Right cardiac atrium (tissue), 5 donors: ENCODE results near the gene SORCS3. TPM values are rescaled to one million over a fixed set of nuclear protein-coding genes. Genes with fewer than 3 reads are reported as not detected.

Source experiments
- ATAC-seq, 2 donors: fragments of 200-7000 bp; cut with Tn5 transposase; one replicate each; pipeline versions ENCODE4 v1.8.0 to v1.9.1; 2020; ENCODE audit warnings: moderate library complexity in 2 of 2, mild to moderate bottlenecking in 1 of 2
- DNase-seq, 3 donors: peaks; one replicate each; pipeline ENCODE4 v3.0.0-alpha.2; 2020
- H3K27ac ChIP-seq: one replicate; pipeline ENCODE4 v1.5.1; 2013; ENCODE audit warnings: mild to moderate bottlenecking, low read length, control low read depth, moderate library complexity
- H3K27me3 ChIP-seq: one replicate; pipeline ENCODE4 v1.6.1; 2013; ENCODE audit not compliant: control insufficient read depth, insufficient read depth
- H3K4me1 ChIP-seq: one replicate; pipeline ENCODE4 v1.6.1; 2013; ENCODE audit warnings: low read length; ENCODE audit not compliant: control insufficient read depth, insufficient read depth
- H3K4me3 ChIP-seq: one replicate; pipeline ENCODE4 v1.5.1; 2013; ENCODE audit warnings: low read length, control low read depth
- H3K9me3 ChIP-seq: one replicate; pipeline ENCODE4 v1.6.1; 2013; ENCODE audit warnings: low read length; ENCODE audit not compliant: control insufficient read depth
- WGBS: extraction: QIAGEN DNeasy Blood & Tissue Kit; methylation state at CpG from one replicate; pipeline ENCODE4 v1.1.7; 2013; 5-methylcytosine and 5-hydroxymethylcytosine counted together
- intact Hi-C, 4 donors: fragments of 100-400 bp; cut with DNase I; formaldehyde crosslinking; loops; one replicate each; pipeline versions ENCODE4 v1.11.0 to v1.14.0; 2022 to 2023
- polyA plus RNA-seq: library from polyadenylated mRNA; stranded (reverse); fragments of 200-250 nt; gene quantifications from one replicate; pipeline ENCODE4 v1.2.3, GENCODE V29; 2013
- total RNA-seq, 4 donors: library from RNA; stranded (reverse); fragmentation: NEBNext Ultra II Directional; extraction: Animal tissue kit (Norgen Biotek cat#: 25700); gene quantifications; one replicate each; pipeline ENCODE4 v1.2.1, GENCODE V29; 2021
- donor health status: healthy with polysubstance abuse.
- donor health status: DM: no; HTN: yes; CAD: no.
- donor health status: DM: no; HTN: no; CAD: no.
- donor health status: DM: no; HTN: yes; CAD: no; lungs with severe emphysema.
- donor health status: DM: yes; HTN: yes; CAD: no.

The SORCS3 gene
- total and polyA plus RNA-seq, 5 donors = 0.03 to 0.11 (median 0.07) TPM; not detected in 2

- H3K27me3 ChIP-seq = no peaks in the 10 kb centered on the region
- no peaks in the 10 kb centered on the region for H3K9me3 ChIP-seq
- no peak overlapping the region for H3K4me3 ChIP-seq
- 31% methylated on average over 10 of the region's 10 CpGs for whole genome bisulfite sequencing
- H3K4me1 ChIP-seq = no peaks in the 10 kb centered on the region
- intact Hi-C loops = no loop called here
- no peak overlapping the region for H3K27ac ChIP-seq
- ATAC-seq = no peak
- DNase-seq = peak in 1 of 3 donors; percentile 39
These were observed 94.8 kb downstream of the SORCS3 start for GRCh38 chr10:104735757-104736391.

- intact Hi-C loops = no loop called here
These were observed 100.0 kb downstream of the SORCS3 start for GRCh38 chr10:104741127-104741526.

GRCh38 chr10:104744052-104744451 is 103.0 kb downstream of the SORCS3 start:
- no peak for ATAC-seq

More at GRCh38 chr10:104741127-104741526, 100.0 kb downstream of the SORCS3 start:
- ATAC-seq (no peak), DNase-seq (no peak)
- H3K4me1 ChIP-seq = no peaks in the 10 kb centered on the region
- H3K27ac ChIP-seq = no peak overlapping the region
- no peaks in the 10 kb centered on the region for H3K9me3 ChIP-seq
- 34% methylated on average over 3 of the region's 3 CpGs for WGBS
- no peak overlapping the region for H3K4me3 ChIP-seq
- no peaks in the 10 kb centered on the region for H3K27me3 ChIP-seq

GRCh38 chr10:104750291-104750690 is 109.2 kb downstream of the SORCS3 start:
- no peak for DNase-seq
- no peak overlapping the region for H3K4me3 ChIP-seq
- intact Hi-C loops = no loop called here
- no peaks in the 10 kb centered on the region for H3K9me3 ChIP-seq
- H3K4me1 ChIP-seq = peaks cover 2% of the 10 kb centered on the region
- H3K27me3 ChIP-seq = no peaks in the 10 kb centered on the region
- 58% methylated on average over 2 of the region's 2 CpGs for WGBS
- no peak for ATAC-seq
- H3K27ac ChIP-seq = no peak overlapping the region

More at GRCh38 chr10:104744052-104744451, 103.0 kb downstream of the SORCS3 start:
- H3K4me3 ChIP-seq = no peak overlapping the region
- DNase-seq = no peak
- 72% methylated on average over 1 of the region's 1 CpG for WGBS
- no peak overlapping the region for H3K27ac ChIP-seq
- no peaks in the 10 kb centered on the region for H3K9me3 ChIP-seq
- H3K4me1 ChIP-seq = no peaks in the 10 kb centered on the region
- intact Hi-C loops = no loop called here
- H3K27me3 ChIP-seq = no peaks in the 10 kb centered on the region

GRCh38 chr10:104762793-104763192 is 121.7 kb downstream of the SORCS3 start:
- no peaks in the 10 kb centered on the region for H3K27me3 ChIP-seq
- ATAC-seq = no peak
- H3K9me3 ChIP-seq = no peaks in the 10 kb centered on the region
- no peak for DNase-seq
- H3K4me1 ChIP-seq = no peaks in the 10 kb centered on the region
- 76% methylated on average over 4 of the region's 4 CpGs for WGBS
- no peak overlapping the region for H3K27ac ChIP-seq
- intact Hi-C loops = no loop called here
- H3K4me3 ChIP-seq = no peak overlapping the region

GRCh38 chr10:104766341-104766740 is 125.3 kb downstream of the SORCS3 start:
- DNase-seq (no peak), ATAC-seq (no peak)
- H3K27ac ChIP-seq = no peak overlapping the region
- 49% methylated on average over 2 of the region's 2 CpGs for WGBS
- H3K4me3 ChIP-seq = no peak overlapping the region
- no peaks in the 10 kb centered on the region for H3K4me1 ChIP-seq
- no peaks in the 10 kb centered on the region for H3K9me3 ChIP-seq
- H3K27me3 ChIP-seq = no peaks in the 10 kb centered on the region
- intact Hi-C loops = no loop called here

- Histone ChIP-seq H3K27me3 (no peaks in the 10 kb centered on the region), H3K27ac (no peak overlapping the region), H3K4me1 (no peaks in the 10 kb centered on the region), H3K9me3 (no peaks in the 10 kb centered on the region), H3K4me3 (no peak overlapping the region)
- 47% methylated on average over 2 of the region's 2 CpGs for WGBS
- DNase-seq (no peak), ATAC-seq (no peak)
- intact Hi-C loops = no loop called here
These were observed 126.2 kb downstream of the SORCS3 start for GRCh38 chr10:104767282-104767681.

GRCh38 chr10:104767745-104768144 is 126.7 kb downstream of the SORCS3 start:
- intact Hi-C loops = no loop called here

GRCh38 chr10:104773105-104773504 is 132.0 kb downstream of the SORCS3 start:
- intact Hi-C loops = no loop called here
- H3K27me3 ChIP-seq = no peaks in the 10 kb centered on the region
- 47% methylated on average over 3 of the region's 3 CpGs for WGBS

More at GRCh38 chr10:104767745-104768144, 126.7 kb downstream of the SORCS3 start:
- H3K4me1 ChIP-seq = no peaks in the 10 kb centered on the region
- no peak overlapping the region for H3K4me3 ChIP-seq
- no peak overlapping the region for H3K27ac ChIP-seq
- H3K27me3 ChIP-seq = no peaks in the 10 kb centered on the region
- WGBS = 71% methylated on average over 1 of the region's 1 CpG
- H3K9me3 ChIP-seq = no peaks in the 10 kb centered on the region
- ATAC-seq (no peak), DNase-seq (no peak)

GRCh38 chr10:104774234-104774633 is 133.1 kb downstream of the SORCS3 start:
- ATAC-seq (no peak), DNase-seq (no peak)
- Histone ChIP-seq H3K27me3 (no peaks in the 10 kb centered on the region), H3K9me3 (no peaks in the 10 kb centered on the region), H3K4me3 (no peak overlapping the region), H3K27ac (no peak overlapping the region), H3K4me1 (no peaks in the 10 kb centered on the region)
- 51% methylated on average over 6 of the region's 6 CpGs for WGBS
- intact Hi-C loops = no loop called here

More at GRCh38 chr10:104773105-104773504, 132.0 kb downstream of the SORCS3 start:
- Histone ChIP-seq H3K9me3 (no peaks in the 10 kb centered on the region), H3K4me1 (no peaks in the 10 kb centered on the region), H3K27ac (no peak overlapping the region), H3K4me3 (no peak overlapping the region)
- ATAC-seq = no peak
- no peak for DNase-seq

- Histone ChIP-seq H3K27me3 (no peaks in the 10 kb centered on the region), H3K4me1 (no peaks in the 10 kb centered on the region), H3K27ac (no peak overlapping the region), H3K4me3 (no peak overlapping the region), H3K9me3 (no peaks in the 10 kb centered on the region)
- ATAC-seq (no peak), DNase-seq (no peak)
- WGBS = 62% methylated on average over 4 of the region's 4 CpGs
- intact Hi-C loops = loop anchor here in 1 of 4 donors (5.0 kb wide), 1 partner anchor 130 kb away; no protein-coding TSS in a partner anchor
These were observed 136.2 kb downstream of the SORCS3 start for GRCh38 chr10:104777086-104777799.
